Loucy (cell line): ENCODE measurements around the gene PCED1B.

Experiments
- CTCF ChIP-seq: fragments of 200-600 bp; sonication (generic); conservative IDR thresholded peaks from 2 replicates; pipeline ENCODE4 v1.5.1; 2014; ENCODE audit warnings: mild to moderate bottlenecking, antibody characterized with exemption, low read length
- EZH2phosphoT487 ChIP-seq: fragments of 200-600 bp; IDR thresholded peaks from 2 replicates; pipeline ENCODE4 v1.6.1; 2018; ENCODE audit warnings: antibody characterized with exemption, mild to moderate bottlenecking, moderate library complexity, borderline replicate concordance

- TF ChIP-seq CTCF (no peak), EZH2phosphoT487 (no peak)
Observed at GRCh38 chr12:47100160-47100559, 20.7 kb downstream of the PCED1B start.
